HT-29 (cell line): ENCODE measurements around the gene ABCB4. TPM values are rescaled to one million over a fixed set of nuclear protein-coding genes. Genes with fewer than 3 reads are reported as not detected.

Experiments used
- DNase-seq: peaks from one replicate; pipeline ENCODE4 v3.0.0-alpha.2; 2015; ENCODE audit warnings: low spot score
- total RNA-seq: library from RNA; depleted of rRNA; stranded (reverse); fragments of >200 nt; shearing (Covaris generic); gene quantifications from 2 replicates; pipeline ENCODE4 v1.2.3, GENCODE V29; 2014; rRNA removed

ABCB4 gene
- total RNA-seq: 0.47 and 0.56 TPM in 2 replicates

GRCh38 chr7:87475359-87476178, at the start of gene ABCB4:
ABCB4 (minus strand) TSS chr7:87475680; CDS start chr7:87475465, 215 bp downstream.
- DNase-seq: no peak

DNA sequence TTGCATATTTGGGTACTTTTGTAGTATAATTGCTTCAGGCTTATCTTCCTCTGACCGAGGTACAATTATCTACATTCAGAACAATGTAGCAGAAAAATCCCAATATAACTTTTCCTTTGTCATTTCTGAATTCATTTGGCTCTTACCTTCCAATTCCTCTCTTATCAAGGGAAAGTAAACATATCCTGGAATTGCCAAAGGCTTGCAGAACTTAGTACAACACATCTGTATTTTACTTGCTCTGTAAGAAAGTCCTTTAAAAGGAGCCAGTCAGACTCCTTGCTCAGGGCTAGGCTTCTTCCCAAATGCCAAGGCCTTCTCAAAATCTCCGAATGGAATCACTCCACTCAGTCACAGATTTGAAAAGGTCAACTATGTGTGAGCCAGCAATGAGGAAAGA, 43.3 kb upstream of the ABCB4 start:
- no peak for DNase-seq

DNA sequence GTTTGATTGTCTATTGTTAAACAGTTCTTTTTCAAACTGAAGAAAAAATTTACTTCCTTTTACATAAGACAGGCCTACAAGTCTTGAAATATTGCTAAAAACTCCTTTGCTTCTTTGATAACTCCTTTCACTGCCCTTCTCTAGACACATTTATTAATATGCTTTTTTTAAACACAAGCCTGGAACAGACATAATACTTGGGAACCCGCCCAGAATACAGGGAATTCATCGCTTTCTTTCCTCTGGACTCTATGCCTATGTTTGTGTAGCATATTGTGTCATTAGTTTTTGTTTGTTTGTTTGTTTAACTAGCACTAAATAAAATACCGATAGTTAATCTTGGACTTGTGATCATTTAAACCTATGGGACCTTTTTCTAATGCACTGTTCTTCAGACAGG, 42.4 kb upstream of the ABCB4 start:
- no peak for DNase-seq

GRCh38 chr7:87517136-87517815, 41.8 kb upstream of the ABCB4 start:
- DNase-seq: no peak

- DNase-seq: no peak
Measured at GRCh38 chr7:87513735-87514335, 38.4 kb upstream of the ABCB4 start.

DNA sequence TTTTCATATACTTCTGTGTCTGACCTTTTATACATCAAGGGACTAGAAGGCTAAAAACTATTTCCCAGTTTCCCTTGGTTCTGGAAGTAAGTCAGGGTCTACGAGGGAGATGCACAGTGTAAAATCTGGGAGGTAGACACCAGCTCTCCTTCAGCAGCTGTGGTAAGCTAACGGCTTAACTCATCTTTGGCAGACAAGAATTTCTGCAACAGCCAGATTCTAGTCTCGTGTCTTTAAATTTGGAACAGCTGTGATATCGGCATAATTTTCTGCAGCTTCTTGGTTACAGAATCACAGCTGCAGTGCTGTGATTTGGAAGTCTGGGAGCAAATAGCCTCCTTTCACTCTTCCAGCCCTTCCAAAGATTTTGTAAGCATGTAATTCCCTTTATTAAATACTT, 37.4 kb upstream of the ABCB4 start:
- DNase-seq: no peak

DNA sequence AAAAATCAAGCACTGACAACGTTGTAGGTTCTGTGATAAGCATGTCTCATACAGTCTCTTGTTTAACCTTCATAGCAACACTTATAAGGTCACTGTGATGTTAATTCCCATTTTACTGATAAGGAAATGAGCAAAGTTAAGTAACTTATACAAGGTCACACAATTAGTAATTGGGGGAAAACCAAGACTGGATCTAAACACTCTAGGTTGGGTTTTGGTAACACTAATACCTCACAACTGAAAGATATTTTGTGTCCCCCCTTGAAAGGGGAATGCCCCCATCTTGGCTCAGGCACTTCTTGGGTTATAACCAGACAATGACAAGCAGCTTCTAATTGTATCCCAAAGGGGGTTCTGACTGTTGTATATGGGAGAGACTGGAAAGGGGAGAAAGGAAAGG, 36.0 kb upstream of the ABCB4 start:
- DNase-seq: no peak

DNA sequence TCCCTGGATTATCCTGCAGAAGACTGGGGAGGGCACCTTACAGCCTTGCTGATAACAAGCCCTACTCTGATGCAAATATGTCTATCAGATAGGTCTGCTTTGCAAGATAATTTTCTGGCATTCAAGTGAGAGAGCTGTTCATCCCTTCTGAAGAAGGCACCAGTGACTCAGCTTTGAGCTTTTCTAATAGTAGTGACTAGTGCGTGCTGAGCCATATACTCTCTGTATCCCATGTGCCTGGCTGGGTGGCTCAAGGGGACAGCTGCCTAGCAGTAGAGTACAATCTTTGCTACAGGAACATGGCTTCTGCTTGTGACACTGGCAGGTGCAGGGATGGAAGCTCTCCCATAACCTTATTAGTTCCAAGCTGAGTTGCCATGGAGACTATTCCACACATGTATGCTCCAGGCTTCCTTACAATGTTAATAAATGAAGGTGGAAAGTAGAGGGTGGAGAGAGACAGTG, 35.0 kb upstream of the ABCB4 start:
- DNase-seq: peak; percentile 14

DNA sequence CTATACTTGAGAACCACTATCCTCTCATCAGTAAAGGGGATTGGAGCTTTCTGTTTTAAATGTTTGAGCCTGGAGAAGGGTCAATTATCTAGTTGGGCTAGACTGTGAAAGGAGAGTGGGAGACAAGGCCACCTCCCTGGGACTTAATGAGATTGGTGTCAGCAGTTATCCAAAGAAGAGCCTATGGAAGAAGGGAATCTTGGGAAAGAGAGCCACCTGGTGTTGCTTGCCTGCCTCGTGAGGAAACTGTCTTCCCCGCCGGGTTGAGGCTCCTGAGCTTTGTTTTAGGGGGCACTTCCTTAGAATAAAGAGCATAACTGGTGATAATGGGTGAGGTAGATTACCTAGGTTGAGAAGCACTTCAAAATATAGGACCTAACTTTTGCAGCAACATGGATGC, 32.0 kb upstream of the ABCB4 start:
- DNase-seq: peak; percentile 53

DNA sequence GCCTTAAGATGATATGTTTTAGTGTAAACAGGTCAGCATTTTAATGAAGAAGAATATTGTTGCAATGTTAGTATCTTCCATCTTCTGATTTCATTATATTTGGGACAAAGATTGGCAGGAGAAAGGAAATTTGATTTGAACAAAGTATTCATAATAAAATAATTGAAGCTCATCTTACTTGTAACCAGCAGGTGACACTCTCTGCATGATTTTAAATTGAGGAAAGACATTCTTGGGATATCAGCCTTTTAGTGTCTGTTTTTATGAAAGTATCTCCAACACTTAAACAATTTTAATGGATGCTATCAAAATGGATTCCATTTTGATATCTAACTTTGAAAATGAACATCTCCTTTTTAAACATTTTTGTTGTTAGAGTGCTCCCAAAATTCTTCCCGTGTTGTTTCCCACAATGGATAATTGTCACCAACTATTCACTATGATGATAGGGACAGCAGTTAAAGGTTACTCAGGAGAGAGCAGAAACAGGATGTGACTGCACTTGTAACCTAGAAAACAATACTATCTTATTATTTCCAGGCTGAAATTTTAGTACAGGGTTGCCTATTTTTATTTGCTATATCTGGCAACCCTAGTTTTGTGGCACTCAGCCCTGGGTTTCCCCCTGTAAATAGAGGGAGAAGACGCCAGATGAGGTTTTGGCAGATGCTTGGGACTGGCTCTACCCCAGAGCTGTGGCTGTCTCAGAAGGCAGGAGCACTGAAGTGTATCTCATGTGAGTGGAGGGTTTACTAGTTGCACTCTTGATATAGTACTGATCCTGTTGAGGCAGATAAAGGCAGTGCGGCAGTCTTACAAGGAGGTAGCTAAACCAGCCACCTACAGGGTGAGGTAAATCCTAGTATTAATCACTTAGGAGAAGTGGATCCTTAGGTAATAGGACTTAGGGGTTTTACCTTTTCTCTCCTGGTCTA, 31.0 kb upstream of the ABCB4 start:
- peak; percentile 39 for DNase-seq

GRCh38 chr7:87505557-87506245, 30.2 kb upstream of the ABCB4 start:
- no peak for DNase-seq

GRCh38 chr7:87505122-87505521, 29.6 kb upstream of the ABCB4 start:
- no peak for DNase-seq

GRCh38 chr7:87499494-87499893, 24.0 kb upstream of the ABCB4 start:
- DNase-seq: no peak

DNA sequence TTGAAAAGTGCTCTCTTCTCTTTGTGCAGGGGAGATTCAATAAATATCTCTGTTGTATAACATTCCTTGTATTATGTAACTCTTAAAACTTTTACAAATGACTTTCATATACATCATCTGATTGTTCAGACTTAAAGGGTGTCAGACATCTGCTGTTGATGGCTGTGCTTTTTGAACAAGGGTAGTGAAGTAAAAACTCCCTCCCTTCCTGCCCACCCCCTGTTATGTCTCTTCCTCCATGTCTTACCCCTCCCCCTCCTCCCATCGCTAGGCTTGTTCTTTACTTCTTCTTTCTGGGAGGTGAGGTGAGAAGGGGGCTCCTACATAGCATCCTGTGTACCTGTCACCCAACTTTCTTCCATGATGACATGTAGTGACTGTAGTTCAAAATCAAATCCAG, 23.4 kb upstream of the ABCB4 start:
- DNase-seq: no peak

DNA sequence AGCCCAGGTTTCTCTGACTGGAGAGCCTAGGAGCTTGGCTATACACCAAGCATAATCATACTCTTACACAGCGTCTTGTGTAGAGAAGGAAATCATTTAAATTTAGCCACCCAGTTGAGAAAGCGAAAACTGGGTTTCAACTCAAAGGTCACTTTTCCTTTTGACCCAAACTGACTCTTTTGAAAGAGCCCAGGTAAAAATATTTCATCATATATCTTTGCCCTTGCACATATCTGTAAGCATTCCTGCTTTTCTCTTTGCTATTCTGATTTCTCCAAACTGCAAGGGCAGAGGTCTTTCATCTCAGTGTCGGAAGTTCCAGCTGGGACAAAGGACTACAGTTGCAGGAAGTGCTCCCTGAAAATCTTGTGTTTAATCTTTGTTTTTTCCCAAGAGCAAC, 22.0 kb upstream of the ABCB4 start:
- no peak for DNase-seq

- no peak for DNase-seq
Measured at GRCh38 chr7:87495366-87495765, 19.9 kb upstream of the ABCB4 start.

DNA sequence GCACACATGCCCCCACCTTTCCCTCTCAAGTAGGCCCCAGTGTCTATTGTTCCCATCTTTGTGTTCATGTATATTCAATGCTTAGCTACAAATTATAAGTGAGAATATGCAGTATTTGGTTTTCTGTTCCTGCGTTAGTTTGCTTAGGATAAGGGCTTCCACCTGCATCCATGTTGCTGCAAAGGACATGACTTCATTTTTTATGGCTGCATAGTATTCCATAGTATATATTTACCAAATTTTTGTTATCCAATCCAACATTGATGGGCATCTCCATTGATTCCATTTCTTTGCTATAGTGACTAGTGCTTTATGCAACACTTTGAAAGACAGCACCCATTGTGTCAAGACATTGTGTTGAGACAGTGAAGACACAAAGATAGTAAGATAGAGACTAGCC, 19.0 kb upstream of the ABCB4 start:
- no peak for DNase-seq

- no peak for DNase-seq
Measured at GRCh38 chr7:87483131-87483530, 7.7 kb upstream of the ABCB4 start.

DNA sequence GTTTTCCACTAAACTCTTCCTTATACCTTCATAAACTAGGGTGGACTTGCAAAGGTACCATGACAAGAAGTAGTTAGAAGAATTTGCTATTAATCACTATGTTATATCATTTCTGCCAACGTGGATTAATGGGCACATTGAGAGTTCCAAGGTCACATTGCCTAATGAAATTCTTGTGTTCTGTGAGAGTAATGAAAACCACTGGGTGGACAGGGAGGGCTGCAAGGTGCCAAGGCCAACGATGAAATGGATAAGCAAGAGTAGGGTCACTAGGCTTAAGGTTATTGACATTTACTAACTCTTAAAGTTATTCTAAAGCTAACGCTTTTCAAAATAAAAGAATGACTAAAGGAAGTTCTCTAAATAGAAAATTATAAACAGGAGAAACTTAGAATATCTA, 6.6 kb upstream of the ABCB4 start:
- DNase-seq: no peak

DNA sequence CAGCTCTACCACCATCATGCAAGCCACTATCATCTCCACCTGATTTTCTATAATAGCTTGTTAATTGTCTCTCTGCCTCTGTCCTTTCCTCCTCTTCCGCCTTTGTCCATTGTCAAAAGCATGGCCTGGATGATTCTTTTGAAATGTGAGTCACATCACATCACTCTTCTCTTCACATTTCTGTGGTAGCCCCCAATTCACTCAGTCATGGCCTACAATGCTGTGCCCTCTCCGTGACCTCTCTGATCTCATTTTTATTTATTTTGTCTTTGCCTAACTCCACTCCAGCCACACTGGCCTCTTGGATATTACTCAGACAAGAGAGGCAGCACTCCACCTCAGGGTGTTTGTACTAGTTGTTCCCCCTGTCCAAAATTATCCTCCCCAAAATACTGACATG, 4.9 kb upstream of the ABCB4 start:
- DNase-seq: no peak

DNA sequence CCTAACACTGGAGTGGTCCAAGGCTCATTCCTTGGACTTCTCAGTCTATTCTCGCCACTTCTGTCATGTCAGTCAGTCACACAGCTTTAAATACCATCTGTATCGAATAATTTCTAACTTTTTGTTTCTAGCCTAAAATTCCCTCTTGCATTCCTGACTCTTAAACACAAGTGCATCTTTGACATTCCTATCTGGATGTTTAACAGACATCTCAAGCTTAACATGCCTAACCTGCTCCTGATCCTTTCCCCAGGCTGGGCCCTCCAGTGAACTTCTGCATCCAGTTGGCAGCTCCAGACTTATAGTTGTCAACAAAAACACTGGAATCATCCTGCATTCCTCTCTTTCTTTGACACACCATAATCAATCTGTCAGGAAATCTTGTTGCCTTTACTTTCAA, 4.5 kb upstream of the ABCB4 start:
- no peak for DNase-seq
